Transverse colon (tissue), 4 donors: ENCODE measurements around the gene PGAP6.

Source experiments
- CTCF ChIP-seq, 5 experiments: fragments of 200-600 bp in 3 of 5; fragments of 450-650 bp in 2 of 5; sonication (generic) in 3 of 5; IDR thresholded peaks; 1 replicate in 2 of 5; 2 replicates in 3 of 5; pipeline ENCODE4 v1.5.1; 2016 to 2017; ENCODE audit warnings: antibody characterized with exemption in 5 of 5, inconsistent platforms in 3 of 5, mild to moderate bottlenecking in 2 of 5, moderate library complexity in 1 of 5
- POLR2AphosphoS5 ChIP-seq, 3 donors: sonication (generic); formaldehyde crosslinking; IDR thresholded peaks; one replicate each; pipeline ENCODE4 v1.6.1; 2016; ENCODE audit warnings: antibody characterized with exemption in 3 of 3

GRCh38 chr16:397135-397661 is 15.4 kb upstream of the PGAP6 start, which contains the start of gene NME4:
- TF ChIP-seq CTCF (IDR thresholded peaks at IDR 0.05): no peak
- TF ChIP-seq POLR2AphosphoS5 (IDR thresholded peaks at IDR 0.05): no peak
